T-helper 2 cell treated with Interferon-gamma antibody and Interleukin-4, amounts not matched to agents 100 ng/mL and 5 ng/mL, for 36 hours (primary cell): ENCODE measurements around the gene PITPNC1. TPM values are rescaled to one million over a fixed set of nuclear protein-coding genes. Genes with fewer than 3 reads are reported as not detected.

Source experiments
- intact Hi-C: fragments of 100-400 bp; cut with micrococcal nuclease; formaldehyde crosslinking; loops from one replicate; pipeline ENCODE4 v1.15.1; 2023
- total RNA-seq: library from RNA; stranded (reverse); gene quantifications from 2 replicates; pipeline ENCODE4 v1.2.3, GENCODE V29; 2022

The PITPNC1 gene
- total RNA-seq, 1 donor from 2014 or later = 24.7 TPM

GRCh38 chr17:67606896-67607604 lies 230.0 kb downstream of the PITPNC1 start:
- intact Hi-C loops = loop anchor here (10.0 kb wide), 1 partner anchor 132 kb away; no protein-coding TSS in a partner anchor

GRCh38 chr17:67610061-67610460 lies 233.0 kb downstream of the PITPNC1 start:
- intact Hi-C loops = no loop called here

GRCh38 chr17:67613961-67614360 lies 236.9 kb downstream of the PITPNC1 start:
- intact Hi-C loops = no loop called here

- intact Hi-C loops = no loop called here
Measured at GRCh38 chr17:67615011-67615561, 238.0 kb downstream of the PITPNC1 start.

DNA sequence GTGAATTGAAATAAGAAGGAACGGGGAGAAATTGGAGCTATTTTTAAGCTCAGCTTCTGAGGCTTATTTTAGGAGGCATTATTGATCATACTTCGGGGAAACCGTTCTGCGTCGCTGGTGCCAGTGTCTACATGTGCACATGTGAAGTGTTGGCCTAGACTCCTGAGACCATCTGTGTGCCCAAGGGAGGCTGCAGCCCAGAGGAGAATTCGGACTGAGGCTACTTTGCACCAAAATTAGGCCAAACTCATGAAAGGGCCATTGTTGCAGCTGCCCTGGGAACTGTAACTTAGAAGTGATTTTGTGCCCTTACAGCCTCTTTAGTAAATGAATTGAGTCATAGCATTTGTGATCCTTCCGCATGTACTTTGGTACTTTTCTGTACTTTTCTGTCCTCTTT lies 238.7 kb downstream of the PITPNC1 start:
- intact Hi-C loops = no loop called here

- intact Hi-C loops = no loop called here
Measured at GRCh38 chr17:67617304-67617899, 240.3 kb downstream of the PITPNC1 start.

DNA sequence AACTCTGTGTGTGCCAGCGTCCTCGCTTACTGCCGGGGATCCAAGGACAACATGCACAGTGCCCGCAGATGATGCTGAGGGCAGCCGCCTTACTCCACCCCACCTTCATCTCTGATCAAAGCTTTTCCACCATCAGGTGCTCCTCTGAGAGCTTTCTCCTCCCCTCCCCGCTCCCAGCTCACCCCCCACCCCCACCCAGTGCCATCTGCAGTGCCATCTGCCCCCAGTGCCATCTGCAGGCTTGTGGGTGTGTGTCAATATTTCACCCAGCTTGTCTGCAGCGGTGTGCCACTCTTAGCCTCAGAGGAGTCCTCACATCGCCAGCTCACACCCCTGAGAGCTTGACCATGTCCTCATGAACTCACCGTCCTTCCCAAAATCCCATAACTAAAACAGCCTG lies 242.5 kb downstream of the PITPNC1 start:
- intact Hi-C loops = no loop called here

DNA sequence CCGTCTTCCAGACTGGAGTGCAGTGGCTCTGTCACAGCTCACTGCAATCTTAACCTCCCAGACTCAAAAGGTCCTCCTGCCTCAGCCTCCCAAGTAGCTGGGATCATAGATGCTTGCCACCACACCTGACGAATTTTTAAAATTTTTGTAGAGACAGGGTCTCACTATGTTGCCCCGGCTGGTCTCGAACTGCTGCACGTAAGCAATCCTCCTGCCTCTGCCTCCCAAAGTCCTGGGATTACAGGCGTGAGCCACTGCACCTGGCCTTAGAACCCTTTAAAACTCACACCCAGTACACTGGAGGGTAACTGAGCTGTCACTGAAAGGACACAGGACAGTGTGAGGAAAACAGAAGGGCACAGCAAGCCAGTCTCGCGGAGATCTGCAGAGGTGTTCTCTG lies 243.0 kb downstream of the PITPNC1 start:
- intact Hi-C loops = no loop called here

- intact Hi-C loops = no loop called here
Measured at GRCh38 chr17:67620636-67621035, 243.6 kb downstream of the PITPNC1 start.

- intact Hi-C loops = no loop called here
Measured at GRCh38 chr17:67623767-67624166, 246.7 kb downstream of the PITPNC1 start.

DNA sequence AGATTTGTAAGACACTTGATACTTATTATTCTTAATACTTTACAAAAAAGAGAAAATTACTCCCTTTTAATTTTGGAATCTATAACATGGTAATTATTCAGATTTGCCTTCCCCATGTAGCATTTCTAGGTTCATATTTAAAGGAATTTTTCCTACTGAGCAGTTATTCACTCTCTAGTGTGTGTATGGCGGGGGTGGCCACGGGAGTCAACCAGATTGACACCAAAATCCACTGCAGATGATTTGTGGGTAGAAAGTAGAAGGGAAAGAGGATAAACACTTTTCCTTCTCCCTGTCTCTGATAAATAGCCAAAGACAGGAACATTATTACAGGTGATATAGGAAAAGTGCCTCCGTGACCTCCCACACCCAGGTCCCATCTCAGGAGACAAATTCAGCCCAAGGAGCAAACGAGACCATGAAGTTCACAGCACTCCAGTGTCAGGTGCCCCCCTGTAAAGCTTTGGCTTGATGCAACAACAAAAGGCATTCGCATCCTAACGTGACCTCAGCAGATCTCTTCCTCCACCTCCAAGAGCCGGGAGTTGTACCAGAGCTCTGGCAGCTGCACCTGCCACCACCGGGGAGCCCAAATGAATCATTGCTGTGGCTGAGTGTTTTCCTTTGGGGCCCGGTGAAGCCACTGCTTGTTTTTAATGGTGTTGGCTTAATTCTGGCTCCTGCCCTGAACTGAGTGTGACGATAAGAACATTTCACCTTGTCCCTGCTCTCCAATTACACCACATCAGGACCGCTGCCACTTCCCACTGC lies 248.0 kb downstream of the PITPNC1 start:
- intact Hi-C loops = no loop called here

GRCh38 chr17:67625971-67626370 lies 248.9 kb downstream of the PITPNC1 start:
- intact Hi-C loops = no loop called here

- intact Hi-C loops = no loop called here
Measured at GRCh38 chr17:67628580-67629013, 251.5 kb downstream of the PITPNC1 start.

DNA sequence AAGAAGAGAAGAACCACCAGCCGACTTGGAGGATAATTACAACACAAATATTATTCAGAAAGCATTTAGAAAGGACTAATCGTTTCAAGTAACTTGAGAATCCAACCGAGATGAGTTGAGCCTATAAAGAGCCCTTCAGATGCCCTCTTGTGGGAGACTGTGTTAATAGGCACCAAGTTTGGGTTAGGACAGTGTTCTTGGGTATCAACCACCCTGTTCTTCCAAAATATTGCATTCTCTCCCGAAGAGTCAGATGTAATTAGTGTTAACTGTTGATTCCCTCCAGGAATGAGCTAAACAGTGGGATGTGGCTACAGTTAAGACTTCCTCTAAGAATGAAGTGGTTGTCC lies 252.9 kb downstream of the PITPNC1 start:
- intact Hi-C loops = loop anchor here (1.0 kb wide), 1 partner anchor 256 kb away; no protein-coding TSS in a partner anchor

DNA sequence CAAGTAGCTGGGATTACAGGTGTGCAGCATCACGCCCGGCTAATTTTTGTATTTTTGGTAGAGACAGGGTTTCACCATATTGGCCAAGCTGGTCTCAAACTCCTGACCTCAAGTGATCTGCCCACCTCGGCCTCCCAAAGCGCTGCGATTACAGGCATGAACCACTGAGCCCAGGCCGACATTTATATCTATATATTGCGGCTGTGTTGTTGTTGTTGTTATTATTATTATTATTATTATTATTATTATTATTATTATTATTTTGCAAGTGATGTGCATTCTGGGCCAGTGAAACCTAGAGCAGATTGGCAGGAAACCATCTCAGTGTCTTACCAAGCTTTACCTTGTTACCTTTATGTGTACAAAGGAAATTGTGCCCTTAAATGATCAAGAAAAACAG lies 253.8 kb downstream of the PITPNC1 start:
- intact Hi-C loops = loop anchor here (1.0 kb wide), 1 partner anchor 257 kb away; no protein-coding TSS in a partner anchor

DNA sequence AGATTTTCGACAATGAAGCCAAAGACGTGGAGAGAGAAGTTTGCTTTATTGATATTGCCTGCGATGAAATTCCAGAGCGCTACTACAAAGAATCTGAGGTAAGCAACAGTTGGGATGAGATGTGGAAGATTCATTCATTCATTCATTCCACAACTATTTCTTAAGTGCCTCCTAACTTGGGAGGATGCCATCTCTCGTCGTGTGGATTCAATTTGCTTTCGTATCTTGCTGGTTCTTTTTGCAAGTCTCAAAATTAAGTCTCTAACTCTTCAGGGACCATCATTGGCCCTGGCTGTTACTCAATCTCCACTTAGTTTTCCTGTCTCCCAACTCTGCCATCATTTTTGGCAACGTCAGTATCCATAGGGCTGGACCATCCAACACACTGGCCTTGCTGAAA lies 255.1 kb downstream of the PITPNC1 start:
- intact Hi-C loops = no loop called here

DNA sequence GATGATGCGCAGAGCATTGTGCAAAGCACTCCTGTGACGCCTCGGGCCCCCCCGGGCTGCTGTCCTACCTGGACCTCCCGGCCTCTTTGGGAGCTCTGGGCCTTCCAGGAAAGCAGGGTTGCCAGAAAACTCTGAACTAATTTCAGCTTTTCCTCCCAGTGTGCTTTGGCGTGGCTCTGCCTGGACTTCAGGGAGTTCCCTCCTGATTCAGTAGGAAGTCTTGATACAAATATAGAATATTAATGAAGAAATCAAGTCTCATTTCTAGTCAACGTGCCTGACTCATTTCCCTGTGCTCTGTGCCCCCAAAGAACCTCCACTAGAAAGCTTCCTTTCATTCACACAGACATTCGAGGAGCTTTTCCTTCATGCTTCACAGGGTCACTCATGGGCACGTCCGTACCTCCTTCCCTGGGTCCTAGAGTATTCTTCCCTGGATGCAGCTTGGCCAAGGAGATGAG lies 256.7 kb downstream of the PITPNC1 start:
- intact Hi-C loops = no loop called here

DNA sequence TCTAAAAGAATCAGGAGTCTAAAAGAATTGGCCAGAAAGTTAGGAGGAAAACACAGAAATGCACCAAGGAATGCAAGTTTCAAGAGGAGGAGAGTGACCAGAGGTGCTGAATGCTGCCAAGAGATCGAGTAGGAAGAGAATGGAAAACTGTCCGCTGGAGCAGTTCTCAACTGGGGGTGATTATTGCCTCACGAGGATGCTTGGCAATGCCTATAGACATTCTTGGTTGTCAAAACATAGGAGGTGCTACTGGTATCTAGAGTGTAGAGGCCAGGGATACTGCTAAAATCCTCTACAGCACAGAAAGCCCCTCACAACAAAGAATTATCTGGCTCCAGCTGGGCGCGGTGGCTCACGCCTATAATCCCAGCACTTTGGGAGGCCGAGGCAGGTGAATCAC lies 258.6 kb downstream of the PITPNC1 start:
- intact Hi-C loops = no loop called here

GRCh38 chr17:67636312-67636711 lies 259.2 kb downstream of the PITPNC1 start:
- intact Hi-C loops = no loop called here

- intact Hi-C loops = no loop called here
Measured at GRCh38 chr17:67636834-67637520, 259.9 kb downstream of the PITPNC1 start.
